GM23338 (cell line): Measurements from ENCODE around the gene ZNF496. TPM values are rescaled to one million over a fixed set of nuclear protein-coding genes. Genes with fewer than 3 reads are reported as not detected.

Source experiments
- CREB1 ChIP-seq: fragments of 250-450 bp; sonication (Bioruptor Pico); IDR thresholded peaks from 2 replicates; pipeline ENCODE4 v1.5.0; 2020; ENCODE audit warnings: low read depth, mild to moderate bottlenecking, moderate library complexity
- EZH2 ChIP-seq: fragments of 200-600 bp; sonication (generic); IDR thresholded peaks from one replicate; pipeline ENCODE4 v1.8.0; 2017; ENCODE audit warnings: antibody characterized with exemption, mild to moderate bottlenecking, low read depth; ENCODE audit not compliant: unreplicated experiment
- EZH2phosphoT487 ChIP-seq: fragments of 200-600 bp; sonication (generic); IDR thresholded peaks from one replicate; pipeline ENCODE4 v1.8.1; 2018; ENCODE audit warnings: antibody characterized with exemption; ENCODE audit not compliant: unreplicated experiment
- JUNB ChIP-seq: IDR thresholded peaks from one replicate; pipeline ENCODE4 v1.6.1; 2016; ENCODE audit warnings: antibody characterized with exemption; ENCODE audit not compliant: unreplicated experiment
- NANOG ChIP-seq: IDR thresholded peaks from 2 replicates; pipeline ENCODE4 v1.6.1; 2016; ENCODE audit warnings: antibody characterized with exemption, borderline replicate concordance
- POLR2AphosphoS5 ChIP-seq: IDR thresholded peaks from 2 replicates; pipeline ENCODE4 v1.6.1; 2016; ENCODE audit warnings: antibody characterized with exemption, low read depth
- STAT1 ChIP-seq: IDR thresholded peaks from one replicate; pipeline ENCODE4 v1.6.1; 2016; ENCODE audit warnings: antibody characterized with exemption; ENCODE audit not compliant: unreplicated experiment
- polyA plus RNA-seq: library from polyadenylated mRNA; unstranded; fragments of >200 nt; fragmentation: Nextera tagmentation; extraction: Ambion mirVana; gene quantifications from 2 replicates; pipeline ENCODE4 v1.2.1, GENCODE V29; 2016
- total RNA-seq: library from RNA; depleted of rRNA; stranded (reverse); fragments of >200 nt; shearing (Covaris generic); gene quantifications from 2 replicates; pipeline ENCODE4 v1.2.3, GENCODE V29; 2014
- TF ChIP-seq, protein P1 (sequence below): fragments of 250-450 bp; sonication (Bioruptor Pico); IDR thresholded peaks from 2 replicates; pipeline ENCODE4 v1.5.0; 2020; ENCODE audit warnings: mild to moderate bottlenecking, moderate library complexity
- TF ChIP-seq, protein P2 (sequence below): IDR thresholded peaks from 2 replicates; pipeline ENCODE4 v1.6.1; 2016; ENCODE audit warnings: antibody characterized with exemption
- TF ChIP-seq, protein P3 (sequence below), 2 experiments: fragments of 200-600 bp in 1 of 2; sonication (generic) in 1 of 2; conservative IDR thresholded peaks; 2 replicates each; pipeline versions ENCODE4 v1.5.1 to v1.6.1; 2016 to 2017; ENCODE audit warnings: antibody characterized with exemption in 2 of 2, low read depth in 2 of 2, mild to moderate bottlenecking in 2 of 2, moderate library complexity in 1 of 2

The ZNF496 gene
- total and polyA plus RNA-seq, 2 experiments from 2014 or later = 22.0 to 127 TPM

DNA sequence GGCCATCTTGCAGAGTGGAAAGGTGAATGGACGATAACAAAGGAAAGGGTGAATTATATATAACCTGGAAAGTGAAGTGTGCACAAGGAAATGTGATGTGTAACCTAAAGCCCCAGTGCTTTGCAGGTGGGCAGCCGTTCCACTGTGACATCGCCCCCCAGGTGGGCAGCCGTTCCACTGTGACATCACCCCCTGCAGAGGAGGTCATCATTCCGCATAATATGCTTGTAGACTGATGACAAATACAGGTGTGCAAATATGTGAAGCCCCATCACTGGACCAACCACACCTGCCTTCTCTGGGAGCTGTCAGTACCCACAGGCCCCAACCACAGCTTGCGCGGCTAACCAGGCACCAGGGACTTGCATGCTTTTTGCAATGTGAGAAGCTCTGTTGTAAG lies 4.7 kb upstream of the ZNF496 start (continued):
- TF ChIP-seq, protein P1, sequence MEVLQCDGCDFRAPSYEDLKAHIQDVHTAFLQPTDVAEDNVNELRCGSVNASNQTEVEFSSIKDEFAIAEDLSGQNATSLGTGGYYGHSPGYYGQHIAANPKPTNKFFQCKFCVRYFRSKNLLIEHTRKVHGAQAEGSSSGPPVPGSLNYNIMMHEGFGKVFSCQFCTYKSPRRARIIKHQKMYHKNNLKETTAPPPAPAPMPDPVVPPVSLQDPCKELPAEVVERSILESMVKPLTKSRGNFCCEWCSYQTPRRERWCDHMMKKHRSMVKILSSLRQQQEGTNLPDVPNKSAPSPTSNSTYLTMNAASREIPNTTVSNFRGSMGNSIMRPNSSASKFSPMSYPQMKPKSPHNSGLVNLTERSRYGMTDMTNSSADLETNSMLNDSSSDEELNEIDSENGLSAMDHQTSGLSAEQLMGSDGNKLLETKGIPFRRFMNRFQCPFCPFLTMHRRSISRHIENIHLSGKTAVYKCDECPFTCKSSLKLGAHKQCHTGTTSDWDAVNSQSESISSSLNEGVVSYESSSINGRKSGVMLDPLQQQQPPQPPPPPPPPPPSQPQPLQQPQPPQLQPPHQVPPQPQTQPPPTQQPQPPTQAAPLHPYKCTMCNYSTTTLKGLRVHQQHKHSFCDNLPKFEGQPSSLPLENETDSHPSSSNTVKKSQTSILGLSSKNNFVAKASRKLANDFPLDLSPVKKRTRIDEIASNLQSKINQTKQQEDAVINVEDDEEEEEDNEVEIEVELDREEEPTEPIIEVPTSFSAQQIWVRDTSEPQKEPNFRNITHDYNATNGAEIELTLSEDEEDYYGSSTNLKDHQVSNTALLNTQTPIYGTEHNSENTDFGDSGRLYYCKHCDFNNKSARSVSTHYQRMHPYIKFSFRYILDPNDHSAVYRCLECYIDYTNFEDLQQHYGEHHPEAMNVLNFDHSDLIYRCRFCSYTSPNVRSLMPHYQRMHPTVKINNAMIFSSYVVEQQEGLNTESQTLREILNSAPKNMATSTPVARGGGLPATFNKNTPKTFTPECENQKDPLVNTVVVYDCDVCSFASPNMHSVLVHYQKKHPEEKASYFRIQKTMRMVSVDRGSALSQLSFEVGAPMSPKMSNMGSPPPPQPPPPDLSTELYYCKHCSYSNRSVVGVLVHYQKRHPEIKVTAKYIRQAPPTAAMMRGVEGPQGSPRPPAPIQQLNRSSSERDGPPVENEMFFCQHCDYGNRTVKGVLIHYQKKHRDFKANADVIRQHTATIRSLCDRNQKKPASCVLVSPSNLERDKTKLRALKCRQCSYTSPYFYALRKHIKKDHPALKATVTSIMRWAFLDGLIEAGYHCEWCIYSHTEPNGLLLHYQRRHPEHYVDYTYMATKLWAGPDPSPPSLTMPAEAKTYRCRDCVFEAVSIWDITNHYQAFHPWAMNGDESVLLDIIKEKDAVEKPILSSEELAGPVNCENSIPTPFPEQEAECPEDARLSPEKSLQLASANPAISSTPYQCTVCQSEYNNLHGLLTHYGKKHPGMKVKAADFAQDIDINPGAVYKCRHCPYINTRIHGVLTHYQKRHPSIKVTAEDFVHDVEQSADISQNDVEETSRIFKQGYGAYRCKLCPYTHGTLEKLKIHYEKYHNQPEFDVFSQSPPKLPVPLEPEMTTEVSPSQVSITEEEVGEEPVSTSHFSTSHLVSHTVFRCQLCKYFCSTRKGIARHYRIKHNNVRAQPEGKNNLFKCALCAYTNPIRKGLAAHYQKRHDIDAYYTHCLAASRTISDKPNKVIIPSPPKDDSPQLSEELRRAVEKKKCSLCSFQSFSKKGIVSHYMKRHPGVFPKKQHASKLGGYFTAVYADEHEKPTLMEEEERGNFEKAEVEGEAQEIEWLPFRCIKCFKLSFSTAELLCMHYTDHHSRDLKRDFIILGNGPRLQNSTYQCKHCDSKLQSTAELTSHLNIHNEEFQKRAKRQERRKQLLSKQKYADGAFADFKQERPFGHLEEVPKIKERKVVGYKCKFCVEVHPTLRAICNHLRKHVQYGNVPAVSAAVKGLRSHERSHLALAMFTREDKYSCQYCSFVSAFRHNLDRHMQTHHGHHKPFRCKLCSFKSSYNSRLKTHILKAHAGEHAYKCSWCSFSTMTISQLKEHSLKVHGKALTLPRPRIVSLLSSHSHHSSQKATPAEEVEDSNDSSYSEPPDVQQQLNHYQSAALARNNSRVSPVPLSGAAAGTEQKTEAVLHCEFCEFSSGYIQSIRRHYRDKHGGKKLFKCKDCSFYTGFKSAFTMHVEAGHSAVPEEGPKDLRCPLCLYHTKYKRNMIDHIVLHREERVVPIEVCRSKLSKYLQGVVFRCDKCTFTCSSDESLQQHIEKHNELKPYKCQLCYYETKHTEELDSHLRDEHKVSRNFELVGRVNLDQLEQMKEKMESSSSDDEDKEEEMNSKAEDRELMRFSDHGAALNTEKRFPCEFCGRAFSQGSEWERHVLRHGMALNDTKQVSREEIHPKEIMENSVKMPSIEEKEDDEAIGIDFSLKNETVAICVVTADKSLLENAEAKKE (CRISPR knock-in tag) = no peak
- TF ChIP-seq, protein P2, sequence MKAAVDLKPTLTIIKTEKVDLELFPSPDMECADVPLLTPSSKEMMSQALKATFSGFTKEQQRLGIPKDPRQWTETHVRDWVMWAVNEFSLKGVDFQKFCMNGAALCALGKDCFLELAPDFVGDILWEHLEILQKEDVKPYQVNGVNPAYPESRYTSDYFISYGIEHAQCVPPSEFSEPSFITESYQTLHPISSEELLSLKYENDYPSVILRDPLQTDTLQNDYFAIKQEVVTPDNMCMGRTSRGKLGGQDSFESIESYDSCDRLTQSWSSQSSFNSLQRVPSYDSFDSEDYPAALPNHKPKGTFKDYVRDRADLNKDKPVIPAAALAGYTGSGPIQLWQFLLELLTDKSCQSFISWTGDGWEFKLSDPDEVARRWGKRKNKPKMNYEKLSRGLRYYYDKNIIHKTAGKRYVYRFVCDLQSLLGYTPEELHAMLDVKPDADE = no peak
- no peak for TF ChIP-seq POLR2AphosphoS5
- no peak for TF ChIP-seq EZH2phosphoT487
- TF ChIP-seq, protein P3, sequence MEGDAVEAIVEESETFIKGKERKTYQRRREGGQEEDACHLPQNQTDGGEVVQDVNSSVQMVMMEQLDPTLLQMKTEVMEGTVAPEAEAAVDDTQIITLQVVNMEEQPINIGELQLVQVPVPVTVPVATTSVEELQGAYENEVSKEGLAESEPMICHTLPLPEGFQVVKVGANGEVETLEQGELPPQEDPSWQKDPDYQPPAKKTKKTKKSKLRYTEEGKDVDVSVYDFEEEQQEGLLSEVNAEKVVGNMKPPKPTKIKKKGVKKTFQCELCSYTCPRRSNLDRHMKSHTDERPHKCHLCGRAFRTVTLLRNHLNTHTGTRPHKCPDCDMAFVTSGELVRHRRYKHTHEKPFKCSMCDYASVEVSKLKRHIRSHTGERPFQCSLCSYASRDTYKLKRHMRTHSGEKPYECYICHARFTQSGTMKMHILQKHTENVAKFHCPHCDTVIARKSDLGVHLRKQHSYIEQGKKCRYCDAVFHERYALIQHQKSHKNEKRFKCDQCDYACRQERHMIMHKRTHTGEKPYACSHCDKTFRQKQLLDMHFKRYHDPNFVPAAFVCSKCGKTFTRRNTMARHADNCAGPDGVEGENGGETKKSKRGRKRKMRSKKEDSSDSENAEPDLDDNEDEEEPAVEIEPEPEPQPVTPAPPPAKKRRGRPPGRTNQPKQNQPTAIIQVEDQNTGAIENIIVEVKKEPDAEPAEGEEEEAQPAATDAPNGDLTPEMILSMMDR (conservative IDR thresholded peaks at IDR 0.05; ENCODE audit: low read depth in 2 of 2) = no peak
- TF ChIP-seq CREB1 (CRISPR knock-in tag) = no peak
- TF ChIP-seq NANOG = no peak
- TF ChIP-seq STAT1 = no peak
- TF ChIP-seq JUNB = no peak
- TF ChIP-seq EZH2 = no peak
